Right ventricle myocardium superior (tissue), 1 donor: Measurements from ENCODE around the gene CKS1B. TPM values are rescaled to one million over a fixed set of nuclear protein-coding genes. Genes with fewer than 3 reads are reported as not detected.

Experiments used
- ATAC-seq: fragments of 200-7000 bp; cut with Tn5 transposase; one replicate; pipeline ENCODE4 v1.9.1; 2020; ENCODE audit warnings: mild to moderate bottlenecking; ENCODE audit not compliant: poor library complexity
- DNase-seq: peaks from one replicate; pipeline ENCODE4 v3.0.0-alpha.2; 2020
- intact Hi-C: fragments of 100-400 bp; cut with DNase I; formaldehyde crosslinking; loops from one replicate; pipeline ENCODE4 v1.11.2; 2022
- total RNA-seq: library from RNA; stranded (reverse); fragmentation: NEBNext Ultra II Directional; extraction: Animal tissue kit (Norgen Biotek cat#: 25700); gene quantifications from one replicate; pipeline ENCODE4 v1.2.1, GENCODE V29; 2021
- donor health status: DM: no; HTN: yes; CAD: no; lungs with severe emphysema.

The CKS1B gene
- total RNA-seq, 1 donor from 2014 or later = 15.5 TPM

DNA sequence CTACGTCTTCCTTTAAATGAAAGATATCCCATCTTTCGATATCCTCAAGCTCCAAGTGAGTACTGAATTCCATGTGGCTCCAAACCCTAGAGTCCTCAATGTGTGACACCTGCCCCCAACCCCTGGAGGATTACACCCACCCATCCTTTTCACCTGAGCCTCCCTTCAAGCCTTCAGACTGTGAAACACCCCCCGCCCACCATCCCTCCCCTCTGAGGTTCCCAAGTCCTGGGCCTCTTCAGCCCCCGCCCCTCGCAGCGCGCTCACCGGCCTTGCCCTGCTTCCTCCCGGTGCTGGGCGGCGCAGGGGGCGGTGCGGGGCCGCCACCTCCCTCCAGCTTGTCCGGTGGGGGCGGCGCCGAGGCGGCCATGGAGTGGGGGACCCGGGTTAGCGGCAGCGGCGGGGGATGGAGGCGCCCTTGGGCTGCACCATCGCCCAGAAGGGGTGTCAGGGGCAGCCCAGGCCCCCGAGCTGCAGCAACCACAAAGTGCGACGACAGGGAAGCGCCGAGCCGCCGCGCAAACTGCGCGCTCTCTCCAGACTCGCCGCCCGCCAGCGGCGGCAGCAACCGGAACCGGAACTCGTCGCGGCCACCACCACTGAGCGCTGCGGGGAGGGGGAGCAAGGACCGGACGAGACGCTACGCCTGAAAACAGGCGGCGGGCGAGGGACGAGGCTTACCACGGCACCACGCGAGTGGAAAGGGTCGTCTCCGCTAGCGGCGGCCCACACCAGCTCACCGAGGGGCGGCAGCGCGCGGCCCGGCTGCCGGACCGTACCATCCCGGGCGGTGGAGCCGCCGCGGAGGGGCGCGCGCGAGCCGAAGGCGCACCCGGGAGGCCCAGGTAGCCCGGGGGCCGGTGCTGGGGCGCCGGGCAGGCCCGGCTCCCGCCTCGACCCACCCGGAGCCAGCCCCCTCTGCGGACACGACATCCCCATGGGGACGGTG lies 13.0 kb upstream of the CKS1B start, which contains the start of gene PYGO2:
TSS of gene PYGO2 (minus strand) at position 576 of the 949 bp plus-strand sequence. CDS start at position 370, 206 bp downstream.
- intact Hi-C loops = loop anchor here (5.0 kb wide), 1 partner anchor 101 kb away; the partner anchor contains the start of gene EFNA4
- DNase-seq (peak; percentile 88), ATAC-seq (peak; percentile 90)

GRCh38 chr1:154962156-154962749 lies 12.2 kb upstream of the CKS1B start:
- no peak for DNase-seq
- ATAC-seq = peak; percentile 18
- intact Hi-C loops = loop anchor here (5.0 kb wide), 1 partner anchor 100 kb away; the partner anchor contains the start of gene EFNA4

DNA sequence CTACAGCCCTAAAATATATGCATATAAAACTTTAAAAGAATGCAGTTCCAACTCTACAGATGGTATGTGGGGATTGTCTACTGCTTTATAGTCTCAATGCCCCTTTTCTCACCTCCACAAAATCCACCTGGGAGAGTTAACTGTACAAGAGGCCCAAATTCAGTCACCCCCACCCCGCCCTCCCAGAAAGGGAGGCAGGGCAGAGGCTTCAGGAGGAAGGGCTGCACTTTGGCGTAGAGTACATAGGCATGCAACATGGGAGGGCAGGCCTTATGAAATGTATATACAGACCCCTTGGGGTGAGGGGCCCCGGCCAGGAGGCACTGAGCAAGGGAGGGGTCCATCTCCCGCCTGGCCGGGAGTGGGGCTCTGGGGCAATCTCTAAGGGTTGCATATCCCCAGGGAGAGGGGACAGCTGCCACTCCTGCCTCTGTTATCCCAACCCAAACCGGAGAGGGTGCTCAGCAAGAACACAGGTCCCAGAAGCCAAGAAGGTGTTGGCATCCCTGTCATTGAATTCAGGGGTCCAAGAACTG lies 11.6 kb upstream of the CKS1B start:
- no peak for DNase-seq
- ATAC-seq = no peak
- intact Hi-C loops = loop anchor here (5.0 kb wide), 1 partner anchor 99 kb away; the partner anchor contains the start of gene EFNA4

DNA sequence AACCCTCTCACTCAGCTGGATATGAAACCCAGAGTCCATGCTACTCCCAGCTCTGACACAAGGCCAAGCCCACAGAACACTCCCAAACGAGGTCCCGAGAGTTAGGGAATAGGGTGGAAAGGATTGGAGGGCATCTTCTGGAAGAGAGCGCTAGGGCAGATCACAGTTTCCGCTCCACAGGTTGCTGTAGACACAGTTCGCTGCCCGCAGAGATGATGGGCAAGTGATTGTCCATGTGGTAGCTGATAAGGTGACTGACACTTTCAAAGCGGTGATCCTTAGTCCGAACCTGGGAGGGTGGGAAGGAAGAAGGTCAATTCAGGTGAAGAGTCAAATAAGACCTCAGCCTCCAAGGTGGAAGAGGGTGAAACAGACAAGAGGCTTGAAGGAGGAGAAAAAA lies 10.8 kb upstream of the CKS1B start:
- intact Hi-C loops = loop anchor here (5.0 kb wide), 1 partner anchor 99 kb away; the partner anchor contains the start of gene EFNA4
- no peak for DNase-seq
- no peak for ATAC-seq

- intact Hi-C loops = loop anchor here (5.0 kb wide), 1 partner anchor 98 kb away; the partner anchor contains the start of gene EFNA4
- ATAC-seq (no peak), DNase-seq (no peak)
Observed at GRCh38 chr1:154964359-154964758, 10.1 kb upstream of the CKS1B start.

- no peak for DNase-seq
Observed at GRCh38 chr1:154966111-154966510, 8.4 kb upstream of the CKS1B start.

DNA sequence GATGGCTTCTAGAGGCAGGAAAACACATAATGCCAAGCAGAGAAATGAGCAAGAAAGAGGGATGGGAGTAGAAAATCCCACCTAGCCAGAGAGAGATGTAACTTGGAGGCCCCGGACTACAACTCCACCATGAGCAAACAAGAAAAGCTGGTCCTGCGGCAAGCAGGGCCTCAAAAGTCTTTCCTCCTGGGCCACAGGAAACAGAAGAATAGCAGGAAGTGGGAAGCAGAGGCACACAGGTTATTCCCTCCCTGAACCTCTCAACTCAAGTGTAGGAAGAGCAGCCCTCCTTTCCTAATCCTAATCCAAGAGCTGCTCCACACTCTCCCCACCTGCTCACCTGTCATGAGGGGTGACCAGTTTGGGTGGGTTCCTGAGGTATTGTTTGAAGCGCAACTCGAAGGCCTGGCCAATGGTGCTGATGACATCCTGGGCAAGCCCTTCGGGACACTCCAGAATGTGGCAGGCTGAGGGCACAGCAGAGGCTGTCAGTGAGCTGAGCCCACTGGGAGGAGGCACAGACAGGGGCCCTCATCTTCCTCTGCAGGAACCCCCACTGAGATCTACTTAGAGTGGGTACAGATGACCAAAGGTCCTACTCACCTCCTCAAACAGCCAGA lies 7.0 kb upstream of the CKS1B start:
- intact Hi-C loops = no loop called here
- DNase-seq (no peak), ATAC-seq (no peak)

More at GRCh38 chr1:154966111-154966510, 8.4 kb upstream of the CKS1B start:
- intact Hi-C loops = no loop called here
- no peak for ATAC-seq

DNA sequence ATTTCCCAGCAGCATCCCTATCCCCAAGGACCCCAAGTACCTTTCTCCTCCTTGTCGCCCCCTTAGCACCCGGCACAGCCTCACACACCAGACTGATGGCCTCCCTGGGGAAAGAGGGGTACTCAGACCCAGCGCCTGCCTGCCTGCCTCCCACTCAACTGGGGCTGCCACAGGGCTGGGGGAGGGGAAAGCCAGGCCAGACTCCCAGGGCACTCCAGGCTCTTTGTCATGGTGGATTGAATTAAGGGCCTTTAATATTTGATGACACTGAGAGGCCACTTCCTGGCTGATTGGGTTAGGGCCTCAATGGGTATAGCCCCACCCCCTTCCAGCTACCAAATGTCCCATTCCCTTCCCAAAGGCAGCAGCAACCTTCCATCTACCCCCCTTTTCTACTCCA lies 5.8 kb upstream of the CKS1B start:
- DNase-seq (no peak), ATAC-seq (no peak)
- intact Hi-C loops = no loop called here

GRCh38 chr1:154969246-154969645 lies 5.2 kb upstream of the CKS1B start:
- intact Hi-C loops = no loop called here
- ATAC-seq = no peak
- no peak for DNase-seq

- DNase-seq (no peak), ATAC-seq (no peak)
- intact Hi-C loops = loop anchor here (5.0 kb wide), 1 partner anchor 47 kb away; no protein-coding TSS in a partner anchor
Observed at GRCh38 chr1:154969860-154970452, 4.5 kb upstream of the CKS1B start.

- DNase-seq (peak; percentile 96), ATAC-seq (peak; percentile 55)
- intact Hi-C loops = loop anchor here (5.0 kb wide), 1 partner anchor 47 kb away; no protein-coding TSS in a partner anchor
Observed at GRCh38 chr1:154970631-154971340, 3.7 kb upstream of the CKS1B start, which contains the start of gene SHC1. Gene SHC1 (minus strand): TSS chr1:154970747. CDS start chr1:154970526, 221 bp downstream.

DNA sequence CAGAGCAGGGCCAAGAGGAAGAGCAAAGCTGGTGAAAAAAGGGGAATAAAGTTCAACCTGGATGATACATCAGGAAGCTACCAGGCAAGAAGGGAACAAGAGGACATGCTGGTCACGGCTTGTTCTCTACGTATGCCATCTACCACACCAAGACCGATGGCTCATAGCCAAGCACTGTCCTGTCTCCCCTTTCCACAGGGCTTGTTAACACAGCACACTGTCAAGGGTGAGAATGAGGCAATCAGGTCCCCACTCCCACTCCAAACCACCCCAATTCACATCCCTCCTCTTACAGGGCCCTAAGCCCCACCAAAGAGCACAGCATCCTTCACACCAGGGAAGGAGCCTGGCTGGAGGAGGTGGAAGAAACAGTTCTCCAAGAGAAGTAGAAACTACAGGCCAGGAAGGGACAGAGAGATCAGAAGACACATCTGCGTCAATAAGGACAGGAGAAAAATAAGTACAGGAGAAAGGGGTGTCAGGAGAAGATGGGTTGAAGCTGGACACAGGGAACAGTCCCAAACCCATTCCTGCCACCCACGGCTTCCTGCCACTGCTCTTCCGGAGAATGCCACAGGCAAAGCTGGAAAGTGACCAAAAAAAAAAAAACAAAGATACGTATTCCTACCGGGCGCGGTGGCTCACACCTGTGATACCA lies 3.0 kb upstream of the CKS1B start:
- DNase-seq = no peak
- ATAC-seq = no peak
- intact Hi-C loops = loop anchor here (5.0 kb wide), 1 partner anchor 46 kb away; no protein-coding TSS in a partner anchor

- intact Hi-C loops = loop anchor here (5.0 kb wide), 1 partner anchor 45 kb away; no protein-coding TSS in a partner anchor
- DNase-seq (no peak), ATAC-seq (no peak)
Observed at GRCh38 chr1:154972213-154972516, 2.3 kb upstream of the CKS1B start.

DNA sequence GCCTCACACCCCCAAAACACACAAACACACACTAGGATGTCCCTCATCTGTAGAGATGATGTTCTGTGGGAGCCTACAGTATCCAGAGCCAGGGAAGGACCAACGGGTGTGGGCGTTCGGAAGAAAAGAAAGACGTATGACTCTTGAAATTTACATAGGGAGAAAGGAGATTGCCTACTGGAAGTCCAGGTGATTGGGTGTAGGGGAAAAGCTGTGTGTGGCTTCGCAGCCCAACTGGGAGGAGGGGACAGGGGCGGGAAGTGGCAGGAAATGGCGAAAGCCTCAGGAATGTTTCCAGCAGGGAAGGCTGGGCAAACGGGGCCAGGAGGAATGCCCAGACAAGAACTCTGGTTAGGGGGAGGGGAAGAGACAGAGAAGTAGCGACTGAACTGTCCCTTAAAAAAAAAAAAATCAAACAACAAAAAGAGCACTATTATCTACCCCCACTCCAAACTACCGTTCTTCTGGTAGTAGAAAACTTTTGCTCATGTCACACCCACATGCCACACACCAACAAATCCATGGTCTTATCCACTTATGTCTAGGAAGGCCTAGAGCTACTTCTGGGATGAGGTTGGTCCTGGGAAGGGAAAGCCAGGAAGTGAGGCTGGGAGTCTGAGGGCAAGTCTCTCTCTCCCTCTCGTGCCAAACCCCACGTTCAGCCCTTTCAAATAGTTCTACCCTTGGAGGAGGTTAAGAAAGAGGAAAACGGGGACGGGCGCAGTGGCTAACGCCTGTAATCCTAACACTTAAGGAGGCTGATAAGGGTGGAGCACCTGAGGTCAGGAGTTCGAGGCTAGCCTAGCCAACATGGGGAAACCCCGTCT lies 1.8 kb upstream of the CKS1B start:
- intact Hi-C loops = loop anchor here (5.0 kb wide), 1 partner anchor 45 kb away; no protein-coding TSS in a partner anchor
- DNase-seq = peak; percentile 68
- ATAC-seq = no peak

DNA sequence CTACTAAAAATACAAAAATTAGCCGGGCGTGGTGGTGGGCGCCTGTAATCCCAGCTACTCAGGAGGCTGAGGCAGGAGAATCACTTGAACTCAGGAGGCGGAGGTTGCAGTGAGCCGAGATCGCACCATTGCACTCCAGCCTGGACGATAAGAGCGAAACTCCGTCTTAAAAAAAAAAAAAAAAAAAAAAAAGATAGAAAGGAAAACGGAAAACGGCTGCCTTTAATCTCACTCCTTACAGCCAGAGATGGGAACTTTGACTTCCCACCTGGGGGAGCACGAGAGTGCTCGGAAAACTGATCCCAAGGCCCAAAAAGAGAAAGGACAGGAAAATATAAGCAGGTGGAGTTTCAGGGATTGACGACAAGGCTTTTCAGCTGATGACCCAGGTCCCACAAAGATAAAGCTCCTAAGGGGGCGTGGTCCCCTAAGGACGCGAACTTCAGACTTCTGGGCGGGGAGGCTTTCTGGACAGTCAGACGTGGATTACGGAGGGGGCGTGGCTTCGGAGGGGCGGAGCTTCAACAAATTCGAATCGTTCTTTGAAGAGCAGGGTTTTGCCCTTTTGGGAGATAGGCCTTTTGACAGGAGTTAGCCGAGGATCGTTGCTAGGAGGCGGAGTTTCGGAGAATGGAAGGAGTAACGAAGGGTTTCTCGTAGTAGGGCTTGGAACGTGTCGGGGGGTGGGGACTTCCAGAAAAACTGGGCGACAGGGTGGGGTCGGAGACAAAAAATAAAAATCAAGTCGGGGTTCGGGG lies 958 bp upstream of the CKS1B start:
- peak; percentile 62 for ATAC-seq
- DNase-seq = peak; percentile 97
- intact Hi-C loops = loop anchor here (5.0 kb wide), 1 partner anchor 44 kb away; no protein-coding TSS in a partner anchor
